GM15510 (cell line): Measurements from ENCODE around the gene NR6A1.

ENCODE experiments used
- POLR2A ChIP-seq: IDR thresholded peaks from 3 replicates; pipeline ENCODE4 v1.6.1; 2011; ENCODE audit warnings: borderline replicate concordance; ENCODE audit not compliant: insufficient read length; ENCODE audit errors: extremely low read depth

The NR6A1 gene

DNA sequence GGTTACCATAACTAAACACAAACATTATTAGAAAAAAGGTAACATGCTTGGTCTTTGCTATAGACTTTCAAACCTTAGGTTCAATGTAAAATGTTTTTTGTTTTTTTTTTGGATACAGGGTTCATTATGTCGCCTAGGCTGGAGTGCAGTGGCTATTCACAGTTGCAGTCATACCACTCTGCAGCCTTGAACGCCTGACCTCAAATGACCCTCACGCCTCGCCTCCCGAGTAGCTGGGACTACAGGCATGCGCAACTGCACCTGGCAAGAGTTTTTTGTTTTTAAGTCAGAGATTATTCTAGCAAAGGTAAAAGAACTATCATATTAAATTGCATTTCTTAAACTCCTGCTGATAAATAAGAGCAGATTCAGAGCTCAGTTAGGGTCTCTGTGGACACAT, 208.8 kb downstream of the NR6A1 start:
- TF ChIP-seq POLR2A = no peak

GRCh38 chr9:124559871-124560270, 211.2 kb downstream of the NR6A1 start:
- no peak for TF ChIP-seq POLR2A

DNA sequence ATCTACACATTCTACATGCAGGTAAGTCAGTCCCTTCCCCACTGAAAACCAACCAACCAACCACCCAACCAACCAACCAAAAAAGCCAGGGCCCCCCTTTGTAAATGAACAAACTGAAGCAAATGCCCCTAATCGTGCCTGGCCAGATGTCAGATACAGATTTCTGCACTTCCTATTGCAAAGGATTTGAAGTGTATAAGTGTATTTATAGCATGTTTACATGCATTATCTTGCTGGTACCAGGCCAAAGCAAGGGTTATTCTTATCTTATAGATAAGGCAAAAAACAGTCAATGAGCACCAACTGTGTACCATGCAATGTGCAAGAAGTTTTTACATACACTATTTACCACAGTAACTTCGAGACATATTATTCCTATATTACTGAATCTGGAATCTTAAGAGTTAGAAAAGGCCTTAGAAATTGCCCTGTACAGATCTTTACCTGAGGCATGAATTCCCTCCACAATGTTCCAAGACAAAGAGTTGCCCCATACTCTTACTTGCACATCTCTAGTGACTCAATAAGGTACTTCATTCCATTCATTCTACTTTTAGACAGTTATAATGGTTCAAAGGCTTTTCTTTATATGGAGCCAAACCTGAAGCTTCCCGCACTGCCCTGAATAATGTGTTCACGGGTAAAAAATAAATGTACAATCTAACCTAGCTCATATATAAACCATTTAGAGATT, 212.2 kb downstream of the NR6A1 start:
- no peak for TF ChIP-seq POLR2A

GRCh38 chr9:124557895-124558294, 213.2 kb downstream of the NR6A1 start:
- TF ChIP-seq POLR2A = no peak

- TF ChIP-seq POLR2A = no peak
Measured at GRCh38 chr9:124555043-124555442, 216.1 kb downstream of the NR6A1 start.

GRCh38 chr9:124553738-124554137, 217.4 kb downstream of the NR6A1 start:
- TF ChIP-seq POLR2A = no peak

- TF ChIP-seq POLR2A = no peak
Measured at GRCh38 chr9:124552273-124552605, 218.9 kb downstream of the NR6A1 start.

DNA sequence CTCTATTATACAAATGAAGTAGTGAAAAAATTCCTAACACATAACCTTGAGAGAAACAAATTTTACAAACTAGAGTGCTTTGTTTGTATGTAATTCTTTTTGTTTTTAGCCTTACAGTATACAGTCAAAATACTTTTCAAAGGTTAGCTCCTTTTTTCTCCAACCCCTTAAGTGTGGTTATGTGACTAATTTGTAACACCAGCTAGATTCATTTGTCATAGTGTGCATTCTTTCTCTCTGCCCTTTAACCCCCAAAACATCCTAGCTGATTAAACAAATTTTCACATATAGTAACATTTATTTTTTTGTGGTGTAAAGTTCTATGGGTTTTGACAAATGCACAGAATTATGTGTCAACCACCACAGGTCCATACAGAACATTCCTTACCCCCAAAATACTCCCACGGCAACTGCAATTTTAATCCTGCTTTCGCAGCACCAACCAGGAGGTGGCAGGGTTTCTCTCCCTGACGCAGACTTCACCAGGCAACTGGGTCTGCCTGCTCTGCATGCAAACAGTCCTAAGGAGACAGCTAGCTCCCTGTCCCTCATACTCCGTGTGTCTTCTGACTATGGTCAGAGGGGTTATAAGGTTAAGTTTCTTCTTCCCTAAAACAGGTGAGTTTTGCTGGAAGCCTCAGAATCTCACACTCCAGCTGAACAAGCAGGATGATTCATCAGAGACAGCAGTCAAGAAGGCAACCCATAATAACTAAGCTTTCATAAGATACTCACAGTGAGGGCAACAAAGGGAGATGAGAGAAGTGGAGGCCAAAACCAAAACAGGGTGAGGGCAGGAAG, 219.4 kb downstream of the NR6A1 start:
- TF ChIP-seq POLR2A = no peak

DNA sequence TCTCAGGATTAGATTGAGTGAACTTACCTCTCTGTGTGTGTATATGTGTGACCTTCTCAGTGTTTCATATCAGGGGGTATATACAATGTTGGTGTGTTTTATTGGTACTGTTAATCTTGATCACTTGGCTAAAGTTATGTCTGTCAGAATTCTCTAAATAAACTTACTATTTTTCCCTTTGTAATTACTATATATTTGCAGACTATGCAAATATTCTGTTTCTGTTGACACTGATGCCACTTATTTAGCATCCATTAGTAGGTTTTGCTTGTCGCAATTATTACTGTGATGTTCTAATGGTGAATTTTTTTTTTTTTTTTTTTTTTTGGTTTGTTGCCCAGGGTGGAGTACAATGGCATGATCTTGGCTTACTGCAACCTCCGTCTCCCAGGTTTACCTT, 221.0 kb downstream of the NR6A1 start:
- no peak for TF ChIP-seq POLR2A

- no peak for TF ChIP-seq POLR2A
Measured at GRCh38 chr9:124549016-124549415, 222.1 kb downstream of the NR6A1 start.

DNA sequence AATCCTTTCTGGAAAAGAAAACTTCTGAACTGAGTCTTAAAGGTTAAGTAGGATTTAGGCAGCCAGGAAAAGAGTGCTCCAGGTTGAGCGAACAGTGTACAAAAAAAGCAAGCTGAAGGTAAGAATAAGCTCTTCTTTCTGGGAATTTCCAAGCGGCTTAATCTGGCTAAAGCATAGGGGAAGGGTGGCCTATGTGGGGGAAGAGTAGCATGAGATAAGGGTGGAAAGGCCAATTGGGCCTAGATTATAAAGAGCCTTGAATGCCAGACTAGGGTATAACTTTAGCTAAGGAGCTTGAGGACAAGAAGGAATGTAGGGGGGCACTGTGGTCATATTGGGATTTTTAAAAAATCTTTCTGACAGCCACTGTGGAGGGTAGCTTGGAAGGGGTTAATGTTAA, 226.6 kb downstream of the NR6A1 start:
- no peak for TF ChIP-seq POLR2A

DNA sequence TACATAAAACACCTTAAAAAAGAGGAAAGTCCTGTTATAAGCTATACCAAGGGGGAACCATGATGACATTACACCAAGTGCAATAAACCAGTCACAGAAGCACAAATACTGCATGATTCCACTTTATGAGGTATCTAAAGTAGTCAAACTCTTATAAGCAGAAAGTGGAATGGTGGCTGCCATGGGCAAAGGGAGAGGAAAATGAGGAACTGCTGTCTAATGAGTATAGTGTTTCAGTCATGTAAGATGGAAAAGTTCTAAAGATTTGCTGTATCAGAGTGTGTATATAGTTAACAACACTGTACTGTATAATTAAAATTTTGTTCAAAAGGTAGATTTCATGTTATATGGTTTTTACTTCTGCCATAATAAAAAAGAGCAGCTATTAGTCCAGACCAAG, 229.3 kb downstream of the NR6A1 start:
- TF ChIP-seq POLR2A = no peak

DNA sequence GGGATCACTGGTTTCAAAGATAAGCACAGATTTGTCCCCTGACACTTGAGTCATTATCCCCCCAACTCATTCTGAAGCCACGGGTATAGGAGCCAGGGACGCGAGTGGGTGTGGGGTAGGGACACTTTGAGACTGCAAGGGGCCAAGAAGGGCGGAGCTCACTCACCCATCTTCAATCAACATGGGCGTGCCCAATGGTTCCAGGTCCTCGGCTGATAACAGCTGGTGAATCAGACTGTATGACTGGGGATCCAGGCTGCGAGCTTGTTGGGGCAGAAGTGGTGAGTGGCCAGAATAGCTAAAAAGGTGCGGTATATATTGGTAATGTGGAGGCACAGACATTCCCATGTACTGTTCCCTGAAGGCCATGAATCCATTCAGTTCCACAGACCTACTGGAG, 233.2 kb downstream of the NR6A1 start:
- TF ChIP-seq POLR2A = no peak

DNA sequence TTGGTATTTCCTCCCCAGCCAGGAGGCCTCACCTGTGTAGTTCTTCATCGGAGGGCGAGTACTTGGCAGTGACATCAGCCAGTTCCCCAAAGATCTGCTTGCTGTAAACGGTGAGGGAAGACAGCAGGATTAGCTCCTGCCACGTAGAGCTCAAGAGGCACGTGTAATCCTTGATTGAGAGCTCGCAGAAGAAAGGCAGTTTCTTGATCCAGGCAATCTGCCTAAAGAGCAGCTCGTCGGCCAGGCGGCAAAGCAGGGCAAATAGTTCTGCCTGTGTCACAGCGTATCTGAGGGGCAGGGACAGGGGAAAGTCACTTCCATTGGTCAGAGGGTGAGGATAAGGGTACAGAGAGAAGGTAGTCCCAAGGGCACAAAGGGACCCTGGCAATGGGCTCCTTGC, 235.3 kb downstream of the NR6A1 start:
- no peak for TF ChIP-seq POLR2A

DNA sequence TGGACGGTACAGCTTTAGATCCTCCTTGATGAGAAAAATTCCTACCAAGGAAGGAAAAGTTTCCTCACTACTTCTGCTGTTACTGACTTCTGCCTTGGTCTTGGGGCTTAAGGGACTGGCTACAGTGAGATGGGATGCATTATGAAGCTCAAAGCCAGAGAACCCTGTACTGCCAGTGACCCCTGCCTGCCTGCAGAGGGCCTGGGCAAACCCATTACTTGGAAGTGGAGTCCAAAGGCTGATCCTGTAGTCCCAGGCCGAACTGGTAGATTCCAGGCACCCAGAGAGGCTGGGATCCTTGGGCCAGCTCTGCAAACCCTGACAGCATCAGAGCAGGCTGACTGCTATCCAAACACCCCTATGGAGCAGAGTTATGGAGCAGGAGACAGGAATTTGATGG, 238.2 kb downstream of the NR6A1 start:
- no peak for TF ChIP-seq POLR2A

- no peak for TF ChIP-seq POLR2A
Measured at GRCh38 chr9:124531115-124531514, 240.0 kb downstream of the NR6A1 start.

GRCh38 chr9:124530246-124530645, 240.9 kb downstream of the NR6A1 start:
- no peak for TF ChIP-seq POLR2A

GRCh38 chr9:124527781-124528180, 243.3 kb downstream of the NR6A1 start:
- no peak for TF ChIP-seq POLR2A

GRCh38 chr9:124526174-124526573, 244.9 kb downstream of the NR6A1 start:
- no peak for TF ChIP-seq POLR2A
